ENCODE results near the gene MAZ. TPM values are rescaled to one million over a fixed set of nuclear protein-coding genes. Genes with fewer than 3 reads are reported as not detected.
"Not testable (repeated sequence)": the region's sequence is repeated elsewhere in the genome, so short reads cannot be mapped to it uniquely, and the experiment has no call there.

The MAZ gene
- total RNA-seq, 4 donors from 2014 or later, result 68.7 to 145 (median 96.4) TPM

DNA sequence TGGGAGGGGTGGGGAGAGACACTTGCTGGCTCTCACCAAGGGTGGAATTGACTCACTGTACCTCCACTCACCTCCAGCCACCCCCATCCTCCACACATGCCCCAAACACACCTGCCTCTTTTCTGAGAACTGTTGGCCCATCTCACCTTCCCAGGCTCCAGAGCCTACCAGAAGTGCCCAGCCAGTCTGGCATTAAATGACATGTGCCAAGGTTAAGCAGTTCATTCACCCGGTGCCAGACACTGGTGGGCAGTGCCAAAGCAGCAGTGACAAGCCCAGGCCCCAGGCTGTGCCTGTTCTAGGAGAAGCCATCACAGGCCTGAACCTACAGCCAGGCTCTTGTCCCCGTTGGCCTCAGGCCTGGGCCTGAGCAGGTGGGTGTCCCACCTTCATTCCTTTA lies 25.2 kb downstream of the MAZ start:
- ATAC-seq (peak in 1 of 2 donors; percentile 18), DNase-seq (peak in 1 of 2 donors; percentile 35)
- Histone ChIP-seq H3K36me3 (peaks cover 0 to 37% of the 10 kb centered on the region in 2 donors), H3K27ac (no peak overlapping the region), H3K4me3 (no peak overlapping the region), H3K4me1 (no peaks in the 10 kb centered on the region), H3K27me3 (no peaks in the 10 kb centered on the region), H3K9me3 (no peaks in the 10 kb centered on the region)
- in situ Hi-C loops (cut with MboI; ENCODE audit: low sequenced_read_pairs in 4 of 4), result no loop called here
- intact Hi-C loops (cut with DNase I; ENCODE audit: low total_unique reads), result no loop called here
- TF ChIP-seq, protein P1, sequence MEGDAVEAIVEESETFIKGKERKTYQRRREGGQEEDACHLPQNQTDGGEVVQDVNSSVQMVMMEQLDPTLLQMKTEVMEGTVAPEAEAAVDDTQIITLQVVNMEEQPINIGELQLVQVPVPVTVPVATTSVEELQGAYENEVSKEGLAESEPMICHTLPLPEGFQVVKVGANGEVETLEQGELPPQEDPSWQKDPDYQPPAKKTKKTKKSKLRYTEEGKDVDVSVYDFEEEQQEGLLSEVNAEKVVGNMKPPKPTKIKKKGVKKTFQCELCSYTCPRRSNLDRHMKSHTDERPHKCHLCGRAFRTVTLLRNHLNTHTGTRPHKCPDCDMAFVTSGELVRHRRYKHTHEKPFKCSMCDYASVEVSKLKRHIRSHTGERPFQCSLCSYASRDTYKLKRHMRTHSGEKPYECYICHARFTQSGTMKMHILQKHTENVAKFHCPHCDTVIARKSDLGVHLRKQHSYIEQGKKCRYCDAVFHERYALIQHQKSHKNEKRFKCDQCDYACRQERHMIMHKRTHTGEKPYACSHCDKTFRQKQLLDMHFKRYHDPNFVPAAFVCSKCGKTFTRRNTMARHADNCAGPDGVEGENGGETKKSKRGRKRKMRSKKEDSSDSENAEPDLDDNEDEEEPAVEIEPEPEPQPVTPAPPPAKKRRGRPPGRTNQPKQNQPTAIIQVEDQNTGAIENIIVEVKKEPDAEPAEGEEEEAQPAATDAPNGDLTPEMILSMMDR (IDR thresholded peaks at IDR 0.05 in 4 of 5, conservative IDR thresholded peaks at IDR 0.05 in 1 of 5), result no peak
- TF ChIP-seq POLR2A (IDR thresholded peaks at IDR 0.05), result no peak

DNA sequence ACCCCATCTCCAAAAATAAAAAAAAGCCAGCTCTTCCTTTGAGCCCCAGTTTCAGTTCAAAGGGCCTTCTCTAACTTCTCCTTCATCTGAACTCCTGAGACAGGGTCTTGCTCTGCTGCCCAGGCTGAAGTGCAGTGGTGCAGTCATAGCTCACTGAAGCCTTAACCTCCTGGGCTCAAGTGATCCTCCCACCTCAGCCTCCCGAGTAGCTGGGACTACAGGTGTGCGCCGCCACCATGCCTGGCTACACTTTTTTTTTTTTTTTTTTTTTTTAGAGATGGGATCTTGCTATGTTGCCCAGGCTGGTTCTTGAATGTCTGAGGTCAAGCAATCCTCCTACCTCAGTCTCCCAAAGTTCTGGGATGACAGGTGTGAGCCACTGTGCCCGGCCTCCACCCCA lies 26.9 kb downstream of the MAZ start:
- ATAC-seq; H3K27ac ChIP-seq; intact Hi-C loops (cut with DNase I; ENCODE audit: low total_unique reads); H3K27me3 ChIP-seq; H3K9me3 ChIP-seq; in situ Hi-C loops (cut with MboI; ENCODE audit: low sequenced_read_pairs in 4 of 4); H3K4me3 ChIP-seq; H3K4me1 ChIP-seq; DNase-seq: not testable (repeated sequence)
- peaks cover 0 to 53% of the 10 kb centered on the region in 2 donors for H3K36me3 ChIP-seq

DNA sequence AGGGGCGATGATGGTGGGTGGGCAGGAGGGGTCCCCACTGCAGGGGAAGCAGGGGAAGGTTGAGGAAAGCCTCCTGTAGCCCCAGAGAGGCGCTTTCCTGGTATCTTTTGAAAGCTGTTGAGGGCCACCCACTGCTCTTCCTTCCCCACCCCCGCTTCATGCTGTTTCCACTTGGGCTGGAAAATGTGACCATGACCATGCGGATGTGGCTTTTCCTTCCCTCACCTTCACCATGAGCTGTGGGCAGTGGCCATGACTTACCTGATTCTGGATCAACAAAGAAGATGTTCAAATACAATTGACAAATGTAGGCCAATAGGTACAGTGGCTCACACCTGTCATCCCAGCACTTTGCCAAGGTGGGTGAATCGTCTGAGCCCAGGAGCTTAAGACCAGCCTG lies 27.8 kb downstream of the MAZ start:
- H3K9me3 ChIP-seq, result no peaks in the 10 kb centered on the region
- no peaks in the 10 kb centered on the region for H3K27me3 ChIP-seq
- H3K4me1 ChIP-seq, result no peaks in the 10 kb centered on the region
- ATAC-seq (no peak), DNase-seq (no peak)
- intact Hi-C loops (cut with DNase I; ENCODE audit: low total_unique reads), result no loop called here
- H3K27ac ChIP-seq, result no peak overlapping the region
- in situ Hi-C loops (cut with MboI; ENCODE audit: low sequenced_read_pairs in 4 of 4), result no loop called here
- peaks cover 0 to 61% of the 10 kb centered on the region in 2 donors for H3K36me3 ChIP-seq
- no peak overlapping the region for H3K4me3 ChIP-seq
- TF ChIP-seq POLR2A (IDR thresholded peaks at IDR 0.05), result no peak
- TF ChIP-seq, protein P1 (IDR thresholded peaks at IDR 0.05 in 4 of 5, conservative IDR thresholded peaks at IDR 0.05 in 1 of 5), result no peak

DNA sequence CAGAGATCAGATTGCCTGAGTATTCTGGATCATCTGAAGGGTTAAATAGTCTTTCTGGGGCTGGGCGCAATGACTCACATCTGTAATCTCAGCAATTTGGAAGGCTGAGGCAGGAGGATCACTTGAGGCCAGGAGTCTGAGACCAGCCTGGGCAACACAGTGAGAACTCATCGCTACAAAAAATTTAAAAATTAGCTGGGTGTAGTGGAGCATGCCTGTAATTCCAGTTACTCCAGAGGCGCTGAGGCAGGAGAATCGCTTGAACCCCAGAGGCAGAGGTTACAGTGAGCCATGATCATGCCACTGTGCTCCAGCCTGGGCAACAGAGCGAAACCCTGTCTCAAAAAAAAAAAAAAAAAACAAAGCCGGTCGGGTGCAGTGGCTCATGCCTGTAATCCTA lies 29.6 kb downstream of the MAZ start:
- intact Hi-C loops (cut with DNase I; ENCODE audit: low total_unique reads) (no loop called here), in situ Hi-C loops (cut with MboI; ENCODE audit: low sequenced_read_pairs in 4 of 4) (no loop called here)
- DNase-seq (no peak), ATAC-seq (no peak)
- no peaks in the 10 kb centered on the region for H3K27me3 ChIP-seq
- H3K4me1 ChIP-seq, result no peaks in the 10 kb centered on the region
- H3K4me3 ChIP-seq, result no peak overlapping the region
- no peaks in the 10 kb centered on the region for H3K9me3 ChIP-seq
- no peak overlapping the region for H3K27ac ChIP-seq
- TF ChIP-seq, protein P1 (IDR thresholded peaks at IDR 0.05 in 4 of 5, conservative IDR thresholded peaks at IDR 0.05 in 1 of 5), result no peak
- TF ChIP-seq POLR2A (IDR thresholded peaks at IDR 0.05), result no peak
- H3K36me3 ChIP-seq, result peaks cover 0 to 67% of the 10 kb centered on the region in 2 donors

DNA sequence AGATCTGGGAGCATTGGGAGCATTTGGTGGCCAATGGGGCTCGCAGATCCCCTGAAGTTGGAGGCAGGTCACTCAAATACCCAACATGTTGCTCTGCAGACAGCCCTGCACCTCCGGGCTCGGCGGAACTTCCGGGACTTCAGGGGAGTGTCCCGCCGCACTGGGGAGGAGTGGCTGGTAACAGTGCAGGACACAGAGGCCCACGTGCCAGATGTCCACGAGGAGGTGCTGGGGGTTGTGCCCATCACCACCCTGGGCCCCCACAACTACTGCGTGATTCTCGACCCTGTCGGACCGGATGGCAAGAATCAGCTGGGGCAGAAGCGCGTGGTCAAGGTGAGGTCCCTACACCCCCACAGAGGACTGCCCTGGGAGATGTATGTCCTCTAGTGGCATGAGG lies 30.3 kb downstream of the MAZ start:
- TF ChIP-seq POLR2A (IDR thresholded peaks at IDR 0.05), result no peak
- TF ChIP-seq, protein P1 (IDR thresholded peaks at IDR 0.05 in 4 of 5, conservative IDR thresholded peaks at IDR 0.05 in 1 of 5), result no peak
- Histone ChIP-seq H3K36me3 (peaks cover 0 to 65% of the 10 kb centered on the region in 2 donors), H3K4me1 (no peaks in the 10 kb centered on the region), H3K27ac (no peak overlapping the region), H3K4me3 (no peak overlapping the region), H3K9me3 (no peaks in the 10 kb centered on the region), H3K27me3 (no peaks in the 10 kb centered on the region)
- in situ Hi-C loops (cut with MboI; ENCODE audit: low sequenced_read_pairs in 4 of 4) (no loop called here), intact Hi-C loops (cut with DNase I; ENCODE audit: low total_unique reads) (no loop called here)
- DNase-seq (no peak), ATAC-seq (no peak)

All from gastrocnemius medialis (tissue), 4 donors.